ENCODE data around the gene VAC14. TPM values are rescaled to one million over a fixed set of nuclear protein-coding genes. Genes with fewer than 3 reads are reported as not detected.

The VAC14 gene
- total and polyA plus RNA-seq, 3 experiments from 2014 or later: 43.4 to 50.3 (median 45.9) TPM

GRCh38 chr16:70696355-70696754 is 104.6 kb downstream of the VAC14 start:
- H3K36me3 Mint-ChIP-seq: peaks cover 0 to 26% (median 0%) of the 10 kb centered on the region in 3 donors
- DNase-seq: peak in 1 of 5 donors; percentile 29
- H3K4me1 ChIP-seq (ENCODE audit: insufficient read depth, low read length): peaks cover 20% of the 10 kb centered on the region
- no peak overlapping the region for H3K27ac ChIP-seq (ENCODE audit: low read depth, low read length)
- H3K27me3 Mint-ChIP-seq: no peaks in the 10 kb centered on the region
- no peaks in the 10 kb centered on the region for H3K27me3 ChIP-seq (ENCODE audit: insufficient read depth, low read length, poor library complexity, severe bottlenecking)
- H3K9me3 ChIP-seq (ENCODE audit: low read length): no peaks in the 10 kb centered on the region
- peaks cover 11 to 31% (median 21%) of the 10 kb centered on the region in 3 donors for H3K4me1 Mint-ChIP-seq
- H3K36me3 ChIP-seq (ENCODE audit: insufficient read depth, low read length): no peaks in the 10 kb centered on the region
- POLR2A ChIA-PET: no interaction called here
- H3K4me3 ChIP-seq (ENCODE audit: low read length): no peak overlapping the region
- H3K27ac Mint-ChIP-seq: peak overlapping the region in 3 of 8 donors; percentile 50 to 72 (median 54)
- peak overlapping the region in 1 of 7 donors; percentile 28 for H3K4me3 Mint-ChIP-seq
- H3K9me3 Mint-ChIP-seq: no peaks in the 10 kb centered on the region
- CTCF ChIA-PET: interaction anchor here (1.6 kb wide), 1 partner anchor 14 kb away, joined by 4 read pairs; no protein-coding TSS in a partner anchor

DNA sequence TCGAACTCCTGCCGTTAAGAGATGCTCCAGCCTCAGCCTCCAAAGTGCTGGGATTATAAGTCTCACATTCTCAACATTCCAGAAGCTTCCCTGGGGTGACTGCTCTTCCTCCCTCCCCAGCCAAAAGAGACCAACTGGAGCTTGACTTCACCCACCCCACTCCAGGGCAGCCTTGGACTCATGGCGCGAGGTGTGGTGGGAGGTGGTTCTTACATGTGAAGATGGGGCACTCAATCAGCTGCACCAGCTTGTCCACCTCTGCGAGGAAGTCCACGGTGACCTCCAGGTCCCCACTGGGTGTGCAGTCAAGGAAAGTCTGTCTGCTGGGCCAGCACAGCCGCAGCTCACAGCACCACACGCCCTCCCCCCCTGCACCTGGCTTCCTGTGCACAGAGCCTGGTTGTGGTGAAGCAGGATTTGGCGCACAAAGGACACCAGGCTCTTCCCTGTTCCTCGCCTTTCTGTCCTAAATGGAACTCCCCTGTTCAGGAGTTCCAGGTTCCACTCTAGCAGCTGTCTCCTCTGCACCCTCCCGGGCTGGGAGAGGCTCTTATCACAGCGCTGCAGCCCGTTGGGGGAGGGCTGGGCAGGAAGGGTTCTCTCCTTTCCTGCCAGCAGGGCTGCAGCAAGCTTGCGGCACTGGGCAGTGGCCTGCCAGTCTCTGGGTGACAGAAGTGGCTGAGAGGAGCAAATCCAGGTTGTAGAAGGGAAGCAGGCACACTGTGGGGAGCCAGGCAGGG is 105.5 kb downstream of the VAC14 start:
- peak overlapping the region in 7 of 8 donors; percentile 52 to 93 (median 72) for H3K27ac Mint-ChIP-seq
- H3K27ac ChIP-seq (ENCODE audit: low read depth, low read length): peak overlapping the region; percentile 16

GRCh38 chr16:70694868-70695218 is 106.1 kb downstream of the VAC14 start:
- peak overlapping the region in 1 of 8 donors; percentile 93 for H3K27ac Mint-ChIP-seq
- H3K4me3 ChIP-seq (ENCODE audit: low read length): no peak overlapping the region

More for the DNA sequence above, 105.5 kb downstream of the VAC14 start:
- peaks cover 11 to 31% (median 21%) of the 10 kb centered on the region in 3 donors for H3K4me1 Mint-ChIP-seq
- POLR2A ChIA-PET: interaction anchor here (0.5 kb wide), 1 partner anchor 408 kb away, joined by 3 read pairs; no protein-coding TSS in a partner anchor
- H3K36me3 Mint-ChIP-seq: peaks cover 0 to 23% (median 0%) of the 10 kb centered on the region in 3 donors
- CTCF ChIA-PET: interaction anchor here (1.6 kb wide), 1 partner anchor 13 kb away, joined by 4 read pairs; no protein-coding TSS in a partner anchor
- no peaks in the 10 kb centered on the region for H3K36me3 ChIP-seq (ENCODE audit: insufficient read depth, low read length)
- peaks cover 20% of the 10 kb centered on the region for H3K4me1 ChIP-seq (ENCODE audit: insufficient read depth, low read length)
- peak overlapping the region in 3 of 7 donors; percentile 16 to 58 (median 26) for H3K4me3 Mint-ChIP-seq
- no peaks in the 10 kb centered on the region for H3K27me3 ChIP-seq (ENCODE audit: insufficient read depth, low read length, poor library complexity, severe bottlenecking)
- DNase-seq: peak in 1 of 5 donors; percentile 41
- no peaks in the 10 kb centered on the region for H3K9me3 ChIP-seq (ENCODE audit: low read length)
- no peaks in the 10 kb centered on the region for H3K27me3 Mint-ChIP-seq
- no peaks in the 10 kb centered on the region for H3K9me3 Mint-ChIP-seq
- no peak overlapping the region for H3K4me3 ChIP-seq (ENCODE audit: low read length)

DNA sequence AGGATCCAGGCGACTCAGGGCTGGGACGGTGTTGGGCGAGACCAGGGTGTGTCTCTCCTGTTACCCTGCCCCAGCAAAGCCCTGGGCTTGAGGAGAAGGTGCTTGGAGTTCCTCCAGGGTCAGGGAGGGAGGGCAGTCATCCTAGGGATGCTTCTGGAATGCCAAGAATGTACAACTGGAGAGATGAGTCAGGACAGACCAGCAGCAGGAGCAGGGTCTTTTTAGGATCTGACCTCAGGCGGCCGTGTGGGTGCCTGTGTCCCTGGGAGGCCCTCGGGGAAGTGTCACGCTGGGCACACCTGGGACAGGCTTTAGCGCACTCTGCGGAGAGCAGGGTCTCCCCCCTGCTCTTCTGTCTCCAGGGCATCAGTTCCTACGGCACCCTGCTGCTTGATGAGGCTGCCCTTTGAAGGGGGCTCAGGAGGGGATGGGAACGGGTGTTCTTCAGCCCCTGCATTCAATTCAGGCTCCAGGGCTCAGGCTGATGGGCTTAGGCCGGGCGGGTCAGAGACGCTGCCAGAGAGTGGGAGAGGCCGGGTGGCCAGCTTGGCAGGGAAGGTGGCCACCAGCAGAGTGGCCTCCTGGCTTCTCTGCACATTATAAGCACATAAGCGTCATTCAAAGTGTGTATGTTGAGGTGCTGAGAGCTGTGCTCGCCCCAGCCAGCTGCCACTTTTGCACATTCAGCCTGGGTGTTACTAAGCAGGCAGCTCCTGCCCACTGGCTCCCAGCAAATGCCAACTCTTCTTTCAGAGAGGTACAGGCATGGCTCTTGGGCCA is 106.7 kb downstream of the VAC14 start:
- DNase-seq: no peak
- POLR2A ChIA-PET: no interaction called here
- Histone ChIP-seq H3K27me3 (ENCODE audit: insufficient read depth, low read length, poor library complexity, severe bottlenecking) (no peaks in the 10 kb centered on the region), H3K4me3 (ENCODE audit: low read length) (no peak overlapping the region), H3K9me3 (ENCODE audit: low read length) (no peaks in the 10 kb centered on the region), H3K4me1 (ENCODE audit: insufficient read depth, low read length) (peaks cover 20% of the 10 kb centered on the region), H3K36me3 (ENCODE audit: insufficient read depth, low read length) (no peaks in the 10 kb centered on the region), H3K27ac (ENCODE audit: low read depth, low read length) (no peak overlapping the region)
- Mint-ChIP-seq H3K4me3 (no peak overlapping the region), H3K4me1 (peaks cover 11 to 30% (median 20%) of the 10 kb centered on the region in 3 donors), H3K36me3 (peaks cover 0 to 16% (median 0%) of the 10 kb centered on the region in 3 donors), H3K27ac (no peak overlapping the region), H3K27me3 (no peaks in the 10 kb centered on the region), H3K9me3 (no peaks in the 10 kb centered on the region)
- CTCF ChIA-PET: no interaction called here

More at GRCh38 chr16:70694868-70695218, 106.1 kb downstream of the VAC14 start:
- Histone ChIP-seq H3K27ac (ENCODE audit: low read depth, low read length) (peak overlapping the region; percentile 16), H3K9me3 (ENCODE audit: low read length) (no peaks in the 10 kb centered on the region), H3K4me1 (ENCODE audit: insufficient read depth, low read length) (peaks cover 20% of the 10 kb centered on the region), H3K36me3 (ENCODE audit: insufficient read depth, low read length) (no peaks in the 10 kb centered on the region), H3K27me3 (ENCODE audit: insufficient read depth, low read length, poor library complexity, severe bottlenecking) (no peaks in the 10 kb centered on the region)
- ChIA-PET POLR2A (no interaction called here), CTCF (no interaction called here)
- no peak for DNase-seq
- Mint-ChIP-seq H3K4me3 (no peak overlapping the region), H3K36me3 (peaks cover 0 to 21% (median 0%) of the 10 kb centered on the region in 3 donors), H3K4me1 (peaks cover 11 to 31% (median 21%) of the 10 kb centered on the region in 3 donors), H3K27me3 (no peaks in the 10 kb centered on the region), H3K9me3 (no peaks in the 10 kb centered on the region)

GRCh38 chr16:70692873-70693671 is 107.9 kb downstream of the VAC14 start:
- POLR2A ChIA-PET: no interaction called here
- no peak overlapping the region for H3K4me3 Mint-ChIP-seq
- H3K27ac ChIP-seq (ENCODE audit: low read depth, low read length): no peak overlapping the region
- peaks cover 20% of the 10 kb centered on the region for H3K4me1 ChIP-seq (ENCODE audit: insufficient read depth, low read length)
- CTCF ChIA-PET: interaction anchor here (1.2 kb wide), 1 partner anchor 12 kb away, joined by 3 read pairs; no protein-coding TSS in a partner anchor
- H3K27ac Mint-ChIP-seq: no peak overlapping the region
- H3K27me3 ChIP-seq (ENCODE audit: insufficient read depth, low read length, poor library complexity, severe bottlenecking): no peaks in the 10 kb centered on the region
- no peaks in the 10 kb centered on the region for H3K9me3 ChIP-seq (ENCODE audit: low read length)
- H3K36me3 ChIP-seq (ENCODE audit: insufficient read depth, low read length): no peaks in the 10 kb centered on the region
- no peak overlapping the region for H3K4me3 ChIP-seq (ENCODE audit: low read length)
- H3K36me3 Mint-ChIP-seq: peaks cover 0 to 12% (median 0%) of the 10 kb centered on the region in 3 donors
- peaks cover 11 to 27% (median 16%) of the 10 kb centered on the region in 3 donors for H3K4me1 Mint-ChIP-seq
- no peaks in the 10 kb centered on the region for H3K27me3 Mint-ChIP-seq
- DNase-seq: no peak
- no peaks in the 10 kb centered on the region for H3K9me3 Mint-ChIP-seq

GRCh38 chr16:70692130-70692872 is 108.7 kb downstream of the VAC14 start:
- H3K4me1 Mint-ChIP-seq: peaks cover 11 to 24% (median 14%) of the 10 kb centered on the region in 3 donors
- Histone ChIP-seq H3K4me3 (ENCODE audit: low read length) (no peak overlapping the region), H3K27me3 (ENCODE audit: insufficient read depth, low read length, poor library complexity, severe bottlenecking) (no peaks in the 10 kb centered on the region), H3K27ac (ENCODE audit: low read depth, low read length) (no peak overlapping the region), H3K4me1 (ENCODE audit: insufficient read depth, low read length) (peaks cover 17% of the 10 kb centered on the region), H3K9me3 (ENCODE audit: low read length) (no peaks in the 10 kb centered on the region), H3K36me3 (ENCODE audit: insufficient read depth, low read length) (no peaks in the 10 kb centered on the region)
- peaks cover 0 to 9% (median 0%) of the 10 kb centered on the region in 3 donors for H3K36me3 Mint-ChIP-seq
- H3K27ac Mint-ChIP-seq: no peak overlapping the region
- DNase-seq: no peak
- POLR2A ChIA-PET: no interaction called here
- CTCF ChIA-PET: interaction anchor here (1.2 kb wide), 1 partner anchor 11 kb away, joined by 3 read pairs; no protein-coding TSS in a partner anchor
- H3K9me3 Mint-ChIP-seq: no peaks in the 10 kb centered on the region
- no peaks in the 10 kb centered on the region for H3K27me3 Mint-ChIP-seq
- H3K4me3 Mint-ChIP-seq: no peak overlapping the region
